ENCODE measurements around the gene AK9. TPM values are rescaled to one million over a fixed set of nuclear protein-coding genes. Genes with fewer than 3 reads are reported as not detected.

Gene AK9
- total and polyA plus RNA-seq, 2 of the 8 experiments (the other 6 are each of a cell fraction or from before 2014, with no cell fraction given): 1.8 to 2.2 TPM

DNA sequence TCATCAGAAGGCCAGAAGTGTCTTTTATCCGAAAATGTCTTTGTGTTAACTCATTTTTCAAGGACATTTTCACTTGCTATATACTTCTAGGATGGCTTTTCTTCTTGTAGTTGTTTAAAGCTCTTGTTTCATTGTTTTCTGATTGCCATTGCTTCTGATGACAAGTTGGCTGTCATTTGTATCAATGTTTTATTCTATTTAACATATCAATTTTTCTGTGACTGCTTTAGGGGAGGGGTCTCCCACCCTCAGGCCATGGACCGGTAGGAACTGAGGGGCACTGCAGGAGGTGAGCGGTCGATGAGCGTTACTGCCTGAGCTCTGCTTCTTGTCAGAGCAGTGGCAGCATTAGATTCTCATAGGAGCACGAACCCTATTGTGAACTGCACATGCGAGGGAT lies 65.8 kb downstream of the AK9 start (continued):
- TF ChIP-seq, protein P1, sequence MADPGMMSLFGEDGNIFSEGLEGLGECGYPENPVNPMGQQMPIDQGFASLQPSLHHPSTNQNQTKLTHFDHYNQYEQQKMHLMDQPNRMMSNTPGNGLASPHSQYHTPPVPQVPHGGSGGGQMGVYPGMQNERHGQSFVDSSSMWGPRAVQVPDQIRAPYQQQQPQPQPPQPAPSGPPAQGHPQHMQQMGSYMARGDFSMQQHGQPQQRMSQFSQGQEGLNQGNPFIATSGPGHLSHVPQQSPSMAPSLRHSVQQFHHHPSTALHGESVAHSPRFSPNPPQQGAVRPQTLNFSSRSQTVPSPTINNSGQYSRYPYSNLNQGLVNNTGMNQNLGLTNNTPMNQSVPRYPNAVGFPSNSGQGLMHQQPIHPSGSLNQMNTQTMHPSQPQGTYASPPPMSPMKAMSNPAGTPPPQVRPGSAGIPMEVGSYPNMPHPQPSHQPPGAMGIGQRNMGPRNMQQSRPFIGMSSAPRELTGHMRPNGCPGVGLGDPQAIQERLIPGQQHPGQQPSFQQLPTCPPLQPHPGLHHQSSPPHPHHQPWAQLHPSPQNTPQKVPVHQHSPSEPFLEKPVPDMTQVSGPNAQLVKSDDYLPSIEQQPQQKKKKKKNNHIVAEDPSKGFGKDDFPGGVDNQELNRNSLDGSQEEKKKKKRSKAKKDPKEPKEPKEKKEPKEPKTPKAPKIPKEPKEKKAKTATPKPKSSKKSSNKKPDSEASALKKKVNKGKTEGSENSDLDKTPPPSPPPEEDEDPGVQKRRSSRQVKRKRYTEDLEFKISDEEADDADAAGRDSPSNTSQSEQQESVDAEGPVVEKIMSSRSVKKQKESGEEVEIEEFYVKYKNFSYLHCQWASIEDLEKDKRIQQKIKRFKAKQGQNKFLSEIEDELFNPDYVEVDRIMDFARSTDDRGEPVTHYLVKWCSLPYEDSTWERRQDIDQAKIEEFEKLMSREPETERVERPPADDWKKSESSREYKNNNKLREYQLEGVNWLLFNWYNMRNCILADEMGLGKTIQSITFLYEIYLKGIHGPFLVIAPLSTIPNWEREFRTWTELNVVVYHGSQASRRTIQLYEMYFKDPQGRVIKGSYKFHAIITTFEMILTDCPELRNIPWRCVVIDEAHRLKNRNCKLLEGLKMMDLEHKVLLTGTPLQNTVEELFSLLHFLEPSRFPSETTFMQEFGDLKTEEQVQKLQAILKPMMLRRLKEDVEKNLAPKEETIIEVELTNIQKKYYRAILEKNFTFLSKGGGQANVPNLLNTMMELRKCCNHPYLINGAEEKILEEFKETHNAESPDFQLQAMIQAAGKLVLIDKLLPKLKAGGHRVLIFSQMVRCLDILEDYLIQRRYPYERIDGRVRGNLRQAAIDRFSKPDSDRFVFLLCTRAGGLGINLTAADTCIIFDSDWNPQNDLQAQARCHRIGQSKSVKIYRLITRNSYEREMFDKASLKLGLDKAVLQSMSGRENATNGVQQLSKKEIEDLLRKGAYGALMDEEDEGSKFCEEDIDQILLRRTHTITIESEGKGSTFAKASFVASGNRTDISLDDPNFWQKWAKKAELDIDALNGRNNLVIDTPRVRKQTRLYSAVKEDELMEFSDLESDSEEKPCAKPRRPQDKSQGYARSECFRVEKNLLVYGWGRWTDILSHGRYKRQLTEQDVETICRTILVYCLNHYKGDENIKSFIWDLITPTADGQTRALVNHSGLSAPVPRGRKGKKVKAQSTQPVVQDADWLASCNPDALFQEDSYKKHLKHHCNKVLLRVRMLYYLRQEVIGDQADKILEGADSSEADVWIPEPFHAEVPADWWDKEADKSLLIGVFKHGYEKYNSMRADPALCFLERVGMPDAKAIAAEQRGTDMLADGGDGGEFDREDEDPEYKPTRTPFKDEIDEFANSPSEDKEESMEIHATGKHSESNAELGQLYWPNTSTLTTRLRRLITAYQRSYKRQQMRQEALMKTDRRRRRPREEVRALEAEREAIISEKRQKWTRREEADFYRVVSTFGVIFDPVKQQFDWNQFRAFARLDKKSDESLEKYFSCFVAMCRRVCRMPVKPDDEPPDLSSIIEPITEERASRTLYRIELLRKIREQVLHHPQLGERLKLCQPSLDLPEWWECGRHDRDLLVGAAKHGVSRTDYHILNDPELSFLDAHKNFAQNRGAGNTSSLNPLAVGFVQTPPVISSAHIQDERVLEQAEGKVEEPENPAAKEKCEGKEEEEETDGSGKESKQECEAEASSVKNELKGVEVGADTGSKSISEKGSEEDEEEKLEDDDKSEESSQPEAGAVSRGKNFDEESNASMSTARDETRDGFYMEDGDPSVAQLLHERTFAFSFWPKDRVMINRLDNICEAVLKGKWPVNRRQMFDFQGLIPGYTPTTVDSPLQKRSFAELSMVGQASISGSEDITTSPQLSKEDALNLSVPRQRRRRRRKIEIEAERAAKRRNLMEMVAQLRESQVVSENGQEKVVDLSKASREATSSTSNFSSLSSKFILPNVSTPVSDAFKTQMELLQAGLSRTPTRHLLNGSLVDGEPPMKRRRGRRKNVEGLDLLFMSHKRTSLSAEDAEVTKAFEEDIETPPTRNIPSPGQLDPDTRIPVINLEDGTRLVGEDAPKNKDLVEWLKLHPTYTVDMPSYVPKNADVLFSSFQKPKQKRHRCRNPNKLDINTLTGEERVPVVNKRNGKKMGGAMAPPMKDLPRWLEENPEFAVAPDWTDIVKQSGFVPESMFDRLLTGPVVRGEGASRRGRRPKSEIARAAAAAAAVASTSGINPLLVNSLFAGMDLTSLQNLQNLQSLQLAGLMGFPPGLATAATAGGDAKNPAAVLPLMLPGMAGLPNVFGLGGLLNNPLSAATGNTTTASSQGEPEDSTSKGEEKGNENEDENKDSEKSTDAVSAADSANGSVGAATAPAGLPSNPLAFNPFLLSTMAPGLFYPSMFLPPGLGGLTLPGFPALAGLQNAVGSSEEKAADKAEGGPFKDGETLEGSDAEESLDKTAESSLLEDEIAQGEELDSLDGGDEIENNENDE (IDR thresholded peaks at IDR 0.05; ENCODE audit: insufficient replicate concordance, low read length): no peak
- TF ChIP-seq TCF12 (IDR thresholded peaks at IDR 0.05; ENCODE audit: low read depth, low read length): no peak
- no peak for TF ChIP-seq SIRT6 (IDR thresholded peaks at IDR 0.05; ENCODE audit: low read length)
- TF ChIP-seq SP2 (IDR thresholded peaks at IDR 0.05; ENCODE audit: low read length): no peak
- no peak for TF ChIP-seq NANOG (IDR thresholded peaks at IDR 0.05; ENCODE audit: insufficient read depth, low read depth, low read length, poor library complexity, severe bottlenecking)
- TF ChIP-seq BACH1 (IDR thresholded peaks at IDR 0.05; ENCODE audit: low read length): no peak
